Lower leg skin (tissue), 4 donors: Measurements from ENCODE around the gene SSPN. TPM values are rescaled to one million over a fixed set of nuclear protein-coding genes. Genes with fewer than 3 reads are reported as not detected.

ENCODE experiments used
- DNase-seq, 2 donors: peaks; one replicate each; pipeline ENCODE4 v3.0.0-alpha.2; 2019; ENCODE audit warnings: low spot score in 2 of 2
- H3K4me3 ChIP-seq: fragments of 200-600 bp; sonication (generic); 2 replicates; pipeline ENCODE4 v1.5.1; 2017; ENCODE audit warnings: mild to moderate bottlenecking, low read depth; ENCODE audit not compliant: poor library complexity, severe bottlenecking
- CTCF ChIP-seq, 3 donors: fragments of 450-650 bp; IDR thresholded peaks; one replicate each; pipeline ENCODE4 v1.5.1; 2016; ENCODE audit warnings: antibody characterized with exemption in 3 of 3, mild to moderate bottlenecking in 3 of 3, moderate library complexity in 2 of 3
- POLR2A ChIP-seq, 2 donors: fragments of 450-650 bp; IDR thresholded peaks; one replicate each; pipeline ENCODE4 v1.6.1; 2016 to 2017; ENCODE audit warnings: antibody characterized with exemption in 2 of 2, mild to moderate bottlenecking in 1 of 2, moderate library complexity in 1 of 2
- WGBS, 2 donors: methylation state at CpG; one replicate each; pipeline ENCODE4 v1.1.5; 2018; 5-methylcytosine and 5-hydroxymethylcytosine counted together
- intact Hi-C: fragments of 100-400 bp; cut with DNase I; formaldehyde crosslinking; loops from one replicate; pipeline ENCODE4 v1.15.0; 2023; ENCODE audit warnings: low total_unique reads
- total RNA-seq, 4 donors: library from RNA; depleted of rRNA; stranded (reverse); fragments of >200 nt; gene quantifications; one replicate each; pipeline ENCODE4 v1.1.0, GENCODE V29; 2016

Gene SSPN
- total RNA-seq, 4 donors from 2014 or later: 4.5 to 14.1 (median 8.4) TPM

- 76 to 94% methylated on average over 4 of the region's 4 CpGs for WGBS, 2 donors
- DNase-seq: no peak
- intact Hi-C loops: no loop called here
- H3K4me3 ChIP-seq: no peak overlapping the region
- TF ChIP-seq POLR2A (IDR thresholded peaks at IDR 0.05) (no peak), CTCF (IDR thresholded peaks at IDR 0.05) (no peak)
These were observed 32.5 kb upstream of the SSPN start for GRCh38 chr12:26162905-26163304.

GRCh38 chr12:26164118-26164517 lies 31.3 kb upstream of the SSPN start:
- no peak for DNase-seq
- WGBS, 2 donors: 57 to 83% methylated on average over 3 of the region's 3 CpGs
- no peak overlapping the region for H3K4me3 ChIP-seq
- no peak for TF ChIP-seq CTCF (IDR thresholded peaks at IDR 0.05)
- intact Hi-C loops: no loop called here

- H3K4me3 ChIP-seq: no peak overlapping the region
- no peak for TF ChIP-seq CTCF (IDR thresholded peaks at IDR 0.05)
- no peak for TF ChIP-seq POLR2A (IDR thresholded peaks at IDR 0.05)
- DNase-seq: no peak
- intact Hi-C loops: no loop called here
- 88 to 95% methylated on average over 4 of the region's 4 CpGs for WGBS, 2 donors
These were observed 23.4 kb upstream of the SSPN start for GRCh38 chr12:26172013-26172412.

GRCh38 chr12:26172539-26172938 lies 22.8 kb upstream of the SSPN start:
- no peak for DNase-seq
- H3K4me3 ChIP-seq: no peak overlapping the region
- WGBS, 2 donors: 59 to 69% methylated on average over 7 of the region's 7 CpGs
- intact Hi-C loops: no loop called here
- TF ChIP-seq CTCF (IDR thresholded peaks at IDR 0.05): no peak
- no peak for TF ChIP-seq POLR2A (IDR thresholded peaks at IDR 0.05)

GRCh38 chr12:26172946-26173552 lies 22.3 kb upstream of the SSPN start:
- no peak for DNase-seq
- no peak for TF ChIP-seq POLR2A (IDR thresholded peaks at IDR 0.05)
- TF ChIP-seq CTCF (IDR thresholded peaks at IDR 0.05): no peak
- no peak overlapping the region for H3K4me3 ChIP-seq
- 78 to 79% methylated on average over 4 of the region's 4 CpGs for WGBS, 2 donors
- intact Hi-C loops: no loop called here

- intact Hi-C loops: no loop called here
- 91 to 92% methylated on average over 4 of the region's 4 CpGs for WGBS, 2 donors
- H3K4me3 ChIP-seq: no peak overlapping the region
- no peak for DNase-seq
- TF ChIP-seq POLR2A (IDR thresholded peaks at IDR 0.05): no peak
- no peak for TF ChIP-seq CTCF (IDR thresholded peaks at IDR 0.05)
These were observed 18.6 kb upstream of the SSPN start for GRCh38 chr12:26176725-26177124.
